Kasumi-1 (cell line): ENCODE data around the gene TCF7L1.
"Not testable (repeated sequence)": the region's sequence is repeated elsewhere in the genome, so short reads cannot be mapped to it uniquely, and the experiment has no call there.

Experiments
- DNase-seq, 2 experiments: peaks; one replicate each; lab custom pipeline; 2025; lab: John Stamatoyannopoulos, UW

Gene TCF7L1

DNA sequence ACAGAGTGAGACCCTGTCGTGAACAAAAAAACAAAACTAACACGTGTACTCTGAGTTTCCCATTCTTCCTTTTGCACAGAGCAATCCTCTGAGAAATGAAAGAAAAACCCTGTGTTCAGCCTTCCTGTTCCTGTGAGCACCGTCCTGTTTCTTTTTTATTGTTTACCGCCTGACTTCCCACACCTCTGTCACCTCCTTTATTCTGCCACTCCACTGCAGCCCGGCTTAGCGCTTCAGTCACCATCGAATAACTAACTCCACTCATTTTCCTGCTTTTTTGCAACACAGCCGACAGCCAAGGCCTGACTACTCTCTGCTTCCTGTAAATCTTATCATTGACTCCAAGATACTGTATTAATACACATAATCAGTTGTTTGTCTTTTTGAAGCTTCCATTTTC, 153.7 kb downstream of the TCF7L1 start:
- no peak for DNase-seq

DNA sequence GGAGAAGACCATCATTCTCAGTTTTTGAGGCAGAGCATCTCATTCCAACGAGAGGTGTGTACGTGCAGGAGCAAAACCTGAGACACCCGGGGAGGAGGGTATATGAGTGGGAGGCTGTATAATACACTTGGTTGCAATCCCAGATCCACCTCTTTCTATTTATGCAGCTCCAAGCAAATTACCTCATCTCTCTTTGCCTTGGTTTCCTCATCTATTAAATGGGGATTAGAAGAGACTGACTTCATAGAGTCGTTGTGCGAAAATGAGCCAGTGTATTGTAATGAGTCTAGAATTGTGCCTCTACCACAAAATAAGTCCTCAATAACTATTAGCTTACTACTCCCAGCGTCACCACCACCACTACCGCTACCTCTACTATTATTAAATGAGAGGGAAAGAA, 154.5 kb downstream of the TCF7L1 start:
- DNase-seq: no peak

DNA sequence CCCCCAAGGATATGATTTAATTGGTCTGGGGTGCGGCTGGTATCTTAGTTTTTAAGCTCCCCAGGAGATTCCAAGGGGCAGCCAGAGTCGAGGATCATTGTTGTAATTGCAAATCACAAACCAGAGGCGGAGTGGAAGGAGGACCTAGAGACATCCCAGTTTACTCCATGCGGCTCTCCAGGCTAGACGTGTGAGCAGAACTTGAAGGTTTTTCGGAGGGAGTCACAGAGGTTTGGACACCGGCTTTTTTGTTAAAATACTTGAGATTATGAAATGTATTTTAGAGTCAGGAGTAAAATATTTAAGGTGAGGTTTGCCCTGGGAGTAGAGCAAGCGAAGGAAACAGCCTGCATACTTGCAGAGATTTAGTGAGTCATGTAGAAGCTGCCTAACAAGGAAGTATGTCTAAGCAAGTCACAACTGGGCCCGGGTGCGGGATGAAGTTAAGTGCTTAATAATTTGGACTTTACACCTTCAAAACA, 155.1 kb downstream of the TCF7L1 start:
- no peak for DNase-seq

DNA sequence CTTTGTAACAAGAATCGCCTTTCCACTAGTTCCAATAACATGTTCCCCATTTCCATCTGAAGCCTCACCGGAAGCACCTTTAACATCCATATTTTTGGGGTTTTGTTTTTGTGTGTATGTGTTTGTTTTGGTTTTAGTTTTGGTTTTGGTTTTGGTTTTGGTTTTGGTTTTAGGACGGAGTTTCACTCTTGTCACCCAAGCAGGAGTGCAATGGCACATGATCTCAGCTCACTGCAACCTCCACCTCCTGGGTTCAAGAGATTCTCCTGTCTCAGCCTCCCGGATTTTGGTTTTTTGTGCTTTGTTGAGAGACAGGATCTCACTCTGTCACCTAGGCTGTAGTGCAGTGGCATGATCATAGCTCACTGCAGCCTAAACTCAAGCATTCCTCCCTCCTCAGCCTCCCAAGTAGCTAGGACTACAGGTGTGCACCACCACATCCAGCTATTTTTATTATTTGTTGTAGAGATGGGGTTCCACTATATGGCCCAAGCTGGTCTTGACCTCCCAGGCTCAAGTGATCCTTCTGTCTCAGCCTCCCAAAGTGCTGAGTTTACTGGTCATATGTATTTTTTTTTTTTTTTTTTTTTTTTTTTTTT, 158.3 kb downstream of the TCF7L1 start:
- DNase-seq: peak in 1 of 2 experiments; percentile 7

DNA sequence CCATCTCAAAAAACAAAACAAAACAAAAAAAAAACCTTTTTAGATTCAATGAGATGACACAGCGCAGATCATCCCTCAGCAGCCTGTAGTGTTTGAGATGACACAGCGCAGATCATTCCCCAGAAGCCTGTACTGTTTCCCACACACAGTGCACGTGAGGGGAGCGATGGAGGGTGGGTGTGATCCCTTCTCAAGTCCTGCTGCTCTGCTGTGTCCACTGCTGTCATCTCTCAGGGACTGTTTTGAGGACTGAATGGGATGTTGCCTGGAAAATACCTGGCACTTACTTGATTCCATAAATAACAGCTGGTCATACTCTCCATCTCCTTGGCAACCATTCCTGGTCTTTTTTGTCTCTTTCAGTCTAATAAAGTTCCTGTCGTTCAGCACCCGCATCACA, 168.9 kb downstream of the TCF7L1 start:
- no peak for DNase-seq

DNA sequence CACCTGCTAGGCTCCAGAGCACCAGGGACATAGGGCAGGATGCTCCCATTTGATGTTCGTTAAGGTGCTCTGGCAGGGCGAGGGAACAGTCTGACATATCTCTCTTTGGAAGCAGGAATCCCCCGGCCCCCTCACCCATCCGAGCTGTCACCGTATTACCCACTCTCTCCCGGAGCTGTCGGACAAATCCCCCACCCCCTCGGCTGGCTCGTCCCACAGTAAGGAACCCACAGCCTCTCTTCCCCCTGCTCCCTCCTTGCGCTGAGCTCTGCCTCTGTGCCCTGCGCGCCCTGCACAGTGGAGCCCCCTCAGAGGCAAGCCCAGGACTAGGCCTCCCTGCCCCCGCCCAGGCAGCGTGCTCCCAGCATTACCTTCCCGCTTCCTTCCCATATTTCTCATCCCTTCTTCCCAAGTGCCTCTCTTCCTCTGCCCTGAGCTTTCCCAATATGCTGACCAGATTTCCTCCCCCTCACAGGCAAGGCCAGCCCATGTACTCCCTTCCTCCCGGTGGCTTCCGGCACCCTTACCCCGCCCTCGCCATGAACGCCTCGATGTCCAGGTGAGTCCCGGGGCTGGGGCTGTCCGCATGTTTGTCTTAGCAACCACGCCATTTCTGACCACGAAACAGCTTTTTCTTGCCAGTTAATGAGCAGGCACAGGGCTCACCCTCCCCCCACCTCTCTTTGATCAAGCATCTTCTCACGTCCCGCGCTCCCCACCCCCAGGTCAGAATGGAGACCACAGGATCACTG, 170.8 kb downstream of the TCF7L1 start:
- no peak for DNase-seq

DNA sequence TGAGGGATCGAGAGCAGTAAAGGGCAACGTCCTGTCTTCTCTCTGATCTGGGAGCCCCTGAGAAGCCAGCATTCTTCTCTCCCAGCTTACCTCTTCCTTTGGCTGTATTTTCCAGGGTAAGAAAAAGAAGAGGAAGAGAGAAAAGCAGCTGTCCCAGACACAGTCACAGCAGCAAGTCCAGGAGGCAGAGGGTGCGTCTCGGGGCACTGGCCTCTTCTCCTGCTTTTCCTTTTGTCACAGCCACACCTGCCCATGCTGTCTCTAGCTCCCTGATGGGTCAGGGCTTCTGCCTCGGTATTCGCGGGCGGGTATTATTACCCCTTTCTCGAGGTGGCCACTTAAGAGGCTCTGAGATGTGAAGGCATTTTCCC, 174.3 kb downstream of the TCF7L1 start:
- DNase-seq: no peak

DNA sequence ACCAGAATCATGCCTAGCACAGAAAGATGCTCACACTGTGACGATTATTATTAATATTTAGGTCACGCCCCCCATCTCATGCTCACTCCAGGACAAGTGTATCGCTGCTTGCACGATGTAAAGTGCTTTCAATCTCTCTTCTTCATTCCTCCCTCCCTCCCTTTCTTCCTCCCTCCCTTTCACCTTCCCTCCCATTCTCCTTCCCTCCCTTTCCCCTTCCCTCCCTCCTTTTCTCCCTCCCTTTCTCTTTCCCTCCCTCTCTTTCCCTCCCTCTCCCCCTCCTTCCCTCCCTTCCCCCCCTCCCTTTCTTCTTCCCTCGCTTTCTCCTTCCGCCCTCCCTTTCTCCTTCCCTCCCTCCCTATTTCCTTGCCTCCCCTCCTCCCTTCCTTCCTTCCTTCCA, 175.0 kb downstream of the TCF7L1 start:
- no peak for DNase-seq

DNA sequence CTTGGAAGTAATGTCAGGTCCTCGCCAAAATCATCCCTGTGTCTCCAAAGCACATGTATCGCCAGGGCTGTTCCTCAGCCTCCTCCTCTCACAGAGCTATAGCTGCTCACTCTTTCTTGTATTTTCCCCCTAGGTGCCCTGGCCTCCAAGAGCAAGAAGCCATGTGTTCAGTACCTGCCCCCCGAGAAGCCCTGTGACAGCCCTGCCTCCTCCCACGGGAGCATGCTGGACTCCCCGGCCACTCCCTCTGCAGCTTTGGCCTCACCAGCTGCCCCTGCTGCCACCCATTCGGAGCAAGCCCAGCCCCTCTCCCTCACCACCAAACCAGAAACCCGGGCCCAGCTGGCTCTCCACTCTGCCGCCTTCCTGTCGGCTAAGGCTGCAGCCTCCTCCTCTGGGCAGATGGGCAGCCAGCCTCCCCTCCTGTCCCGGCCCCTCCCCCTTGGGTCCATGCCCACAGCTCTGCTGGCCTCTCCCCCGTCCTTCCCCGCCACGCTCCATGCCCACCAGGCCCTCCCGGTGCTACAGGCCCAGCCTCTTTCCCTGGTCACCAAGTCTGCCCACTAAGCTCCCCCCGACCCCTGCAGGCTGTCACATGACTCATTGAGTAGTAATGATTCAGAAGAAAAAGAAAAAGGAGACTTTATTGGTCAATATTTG, 175.8 kb downstream of the TCF7L1 start:
- no peak for DNase-seq

DNA sequence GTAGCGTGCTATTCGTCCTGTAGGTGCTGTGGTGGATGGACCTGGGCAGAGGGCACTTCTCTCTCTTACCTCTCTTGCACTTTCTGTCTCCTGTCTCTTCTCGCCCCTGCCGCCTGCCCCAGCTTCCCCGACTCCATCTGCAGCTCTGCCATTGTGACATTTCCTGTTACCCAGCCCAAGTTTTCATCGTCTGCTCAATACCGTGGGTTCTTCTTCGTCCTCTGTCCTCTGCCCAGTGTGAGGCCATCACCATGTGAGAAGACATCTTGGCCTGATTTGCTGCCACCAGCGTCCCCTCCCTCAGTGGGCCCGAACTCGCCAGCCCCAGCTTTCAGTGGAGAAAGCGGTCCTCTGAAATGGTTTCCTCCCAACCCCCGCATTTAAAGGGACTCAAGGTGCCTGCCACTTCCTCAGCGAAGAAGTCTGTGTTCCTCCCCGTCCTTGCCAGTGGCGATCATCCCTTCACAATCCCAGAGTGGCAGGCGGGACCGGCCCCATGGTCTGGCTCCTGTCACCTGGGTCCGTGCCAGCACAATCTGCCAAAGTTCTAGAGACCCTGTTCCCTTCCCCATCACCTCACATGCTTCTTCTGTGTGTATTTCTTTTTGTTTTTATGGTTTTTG, 176.6 kb downstream of the TCF7L1 start:
- peak; percentile 36 to 61 for DNase-seq

DNA sequence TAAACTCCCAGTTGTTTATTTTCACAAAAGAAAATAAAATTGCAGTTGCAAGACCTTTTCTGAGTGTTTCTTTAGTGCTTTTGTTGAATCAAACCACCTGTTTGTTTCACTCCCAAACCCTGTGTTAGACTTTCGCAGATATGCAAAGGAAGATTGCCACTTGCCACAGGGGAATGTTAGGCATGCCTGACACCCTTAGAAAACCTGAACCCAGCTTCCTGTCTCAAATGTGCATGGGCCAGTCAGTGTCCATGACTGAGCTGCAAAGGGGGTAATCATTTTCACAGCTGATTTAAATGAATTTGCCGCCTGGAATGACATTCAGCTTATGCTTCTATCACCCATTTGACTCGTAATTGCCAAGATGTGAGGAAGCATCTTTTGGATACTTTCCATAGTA, 177.1 kb downstream of the TCF7L1 start:
- no peak for DNase-seq

DNA sequence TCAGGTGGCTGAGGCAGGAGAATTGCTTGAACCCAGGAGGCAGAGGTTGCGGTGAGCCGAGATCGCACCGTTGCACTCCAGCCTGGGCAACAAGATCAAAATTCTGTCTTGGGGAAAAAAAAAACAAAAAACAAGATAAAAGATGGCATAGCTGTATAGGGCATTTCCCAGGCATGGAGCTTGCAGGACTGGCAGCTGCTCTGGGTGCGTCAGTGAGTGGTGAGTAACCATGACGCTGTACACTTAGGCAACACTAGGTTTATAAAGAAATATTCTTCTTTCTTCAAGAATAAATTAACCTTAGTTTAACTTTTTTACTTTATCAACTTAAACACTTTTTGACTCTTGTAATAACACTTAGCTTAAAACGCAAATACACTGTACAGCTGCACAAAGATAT, 179.2 kb downstream of the TCF7L1 start:
- DNase-seq: no peak

DNA sequence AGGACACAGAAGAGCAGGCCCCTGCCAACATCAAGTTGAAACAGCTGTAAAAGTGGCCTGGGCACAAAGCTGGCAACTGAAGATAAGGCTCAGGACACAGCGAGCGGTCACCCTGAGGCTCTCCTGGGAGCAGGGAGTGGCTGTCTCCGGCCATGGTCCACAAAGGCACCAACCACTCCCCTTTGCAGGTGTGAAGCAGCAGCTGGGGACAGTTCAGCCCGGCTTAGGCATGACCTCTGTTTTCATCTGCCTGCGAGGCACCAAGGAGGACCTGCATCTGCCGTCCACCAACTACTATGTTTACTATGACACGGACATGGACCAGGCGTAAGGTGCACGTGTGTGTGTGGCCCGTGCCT, 181.7 kb downstream of the TCF7L1 start:
- DNase-seq: no peak

DNA sequence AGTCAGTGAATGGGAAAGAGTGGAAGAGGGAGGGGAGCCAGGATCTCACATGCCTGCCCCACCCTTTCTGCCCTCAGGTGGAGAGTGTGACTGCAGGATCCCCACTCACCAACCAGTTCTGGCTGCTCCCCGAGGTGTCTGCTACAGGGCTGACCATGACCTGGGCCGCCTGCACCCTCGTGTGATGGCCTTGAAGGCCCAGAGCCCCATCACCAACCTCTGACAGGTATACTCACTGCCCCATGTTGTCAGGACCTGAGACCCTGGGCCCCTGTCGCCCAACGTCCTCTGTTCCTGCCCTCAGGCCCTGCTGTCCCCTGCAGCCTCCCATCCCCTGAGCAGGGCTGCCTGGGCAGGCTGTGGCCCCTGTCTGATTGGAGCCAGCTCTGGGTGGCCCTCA, 182.7 kb downstream of the TCF7L1 start:
- DNase-seq: not testable (repeated sequence)

DNA sequence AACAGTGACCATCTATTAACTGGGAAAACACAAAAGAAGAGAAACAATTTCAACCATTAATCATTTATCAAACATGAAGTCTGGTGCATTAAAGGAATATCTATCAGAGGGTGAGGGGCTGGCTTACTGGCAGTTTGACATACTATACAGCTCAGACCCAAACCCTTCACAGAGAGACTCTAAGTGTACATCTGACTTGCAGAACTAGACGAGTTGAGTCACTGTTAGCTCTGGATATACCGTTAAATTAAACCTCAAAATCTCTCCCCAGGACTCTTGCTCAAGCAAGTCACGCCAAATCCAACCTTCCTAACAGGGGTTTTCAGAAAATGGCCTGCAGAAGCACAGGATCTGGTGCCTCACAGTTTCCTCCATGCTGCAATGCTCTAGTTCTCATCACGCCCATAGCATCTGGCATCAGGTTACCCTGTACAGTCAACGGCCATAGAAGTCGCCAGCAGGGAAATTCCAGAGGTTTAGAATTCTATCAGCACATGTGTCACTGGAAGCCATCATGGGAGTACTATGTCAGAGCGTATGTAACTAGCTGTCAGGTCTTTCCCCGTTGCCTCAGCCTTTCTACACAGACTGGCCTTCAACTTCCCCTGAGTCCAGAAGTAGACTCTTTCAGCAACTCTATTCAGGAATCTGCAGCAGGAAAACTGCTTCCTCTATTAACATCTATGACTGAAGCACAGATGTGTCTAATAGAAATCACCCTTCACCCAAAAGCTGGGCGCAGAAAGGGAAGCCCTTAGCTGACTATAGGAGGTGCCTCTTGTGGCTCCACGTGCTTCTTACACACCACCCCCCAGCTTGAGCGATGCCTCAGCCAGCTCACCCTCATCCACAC, 185.3 kb downstream of the TCF7L1 start:
- DNase-seq: peak; percentile 69 to 71

DNA sequence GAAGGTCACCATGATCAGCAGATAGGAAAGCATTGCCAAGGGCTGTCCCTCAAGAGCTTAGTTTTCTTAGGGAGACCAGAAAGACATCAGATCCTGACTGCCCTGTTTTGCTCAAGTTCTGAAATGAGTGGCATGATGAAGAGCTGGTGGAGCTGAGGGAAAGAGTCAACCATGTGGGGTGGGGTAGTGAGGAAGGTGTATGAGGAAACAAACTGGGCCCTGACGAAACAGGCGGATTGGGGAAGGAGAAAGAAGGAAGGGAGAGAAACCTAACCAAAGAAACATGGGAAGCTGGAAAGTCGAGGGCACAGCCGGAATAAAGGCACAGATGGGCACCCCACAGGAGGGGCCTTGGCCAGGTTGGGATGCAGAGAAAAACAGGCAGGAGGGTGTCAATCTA, 186.6 kb downstream of the TCF7L1 start:
- DNase-seq: no peak

DNA sequence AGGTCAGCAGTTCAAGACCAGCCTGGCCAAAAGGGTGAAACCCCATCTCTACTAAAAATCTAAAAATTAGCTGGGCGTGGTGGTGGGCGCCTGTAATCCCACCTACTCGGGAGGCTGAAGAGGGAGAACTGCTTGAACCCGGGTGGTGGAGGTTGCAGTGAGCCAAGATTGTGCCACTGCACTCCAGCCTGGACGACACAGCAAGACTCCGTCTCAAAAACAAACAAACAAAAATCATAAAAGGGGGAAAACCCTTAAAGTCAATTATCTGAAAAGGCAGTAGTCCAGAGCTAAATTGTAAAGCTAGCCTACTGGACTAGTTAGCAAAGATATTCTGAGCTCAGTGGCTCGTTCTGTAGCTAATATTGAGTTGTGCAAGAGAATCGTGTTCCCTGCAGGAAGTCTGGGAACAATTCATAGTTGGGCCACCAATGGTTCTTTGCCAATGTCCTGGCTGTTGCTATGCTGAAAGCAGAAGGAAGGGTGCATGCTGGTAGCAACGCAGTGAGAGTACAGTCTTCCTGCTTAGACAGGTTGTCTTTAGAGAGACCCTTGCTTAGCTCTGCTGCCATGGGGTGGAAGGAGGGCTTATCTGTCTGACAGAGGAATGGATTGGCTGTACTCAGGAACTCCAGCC, 190.3 kb downstream of the TCF7L1 start:
- peak; percentile 14 to 19 for DNase-seq

DNA sequence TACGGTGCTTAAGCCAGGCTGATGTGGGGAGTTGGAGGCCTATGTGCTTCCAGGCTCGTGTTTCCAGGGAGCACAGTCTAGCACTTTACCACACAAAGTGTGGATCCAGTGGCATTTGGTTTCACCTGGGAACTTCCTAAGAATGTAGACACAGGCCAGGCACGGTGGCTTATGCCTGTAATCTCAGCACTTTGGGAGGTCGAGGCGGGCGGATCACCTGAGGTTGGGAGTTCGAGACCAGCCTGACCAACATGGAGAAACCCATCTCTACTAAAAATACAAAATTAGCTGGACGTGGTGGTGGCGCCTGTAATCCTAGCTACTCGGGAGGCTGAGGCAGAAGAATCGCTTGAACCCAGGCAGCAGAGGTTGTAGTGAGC, 190.8 kb downstream of the TCF7L1 start:
- DNase-seq: not testable (repeated sequence)

DNA sequence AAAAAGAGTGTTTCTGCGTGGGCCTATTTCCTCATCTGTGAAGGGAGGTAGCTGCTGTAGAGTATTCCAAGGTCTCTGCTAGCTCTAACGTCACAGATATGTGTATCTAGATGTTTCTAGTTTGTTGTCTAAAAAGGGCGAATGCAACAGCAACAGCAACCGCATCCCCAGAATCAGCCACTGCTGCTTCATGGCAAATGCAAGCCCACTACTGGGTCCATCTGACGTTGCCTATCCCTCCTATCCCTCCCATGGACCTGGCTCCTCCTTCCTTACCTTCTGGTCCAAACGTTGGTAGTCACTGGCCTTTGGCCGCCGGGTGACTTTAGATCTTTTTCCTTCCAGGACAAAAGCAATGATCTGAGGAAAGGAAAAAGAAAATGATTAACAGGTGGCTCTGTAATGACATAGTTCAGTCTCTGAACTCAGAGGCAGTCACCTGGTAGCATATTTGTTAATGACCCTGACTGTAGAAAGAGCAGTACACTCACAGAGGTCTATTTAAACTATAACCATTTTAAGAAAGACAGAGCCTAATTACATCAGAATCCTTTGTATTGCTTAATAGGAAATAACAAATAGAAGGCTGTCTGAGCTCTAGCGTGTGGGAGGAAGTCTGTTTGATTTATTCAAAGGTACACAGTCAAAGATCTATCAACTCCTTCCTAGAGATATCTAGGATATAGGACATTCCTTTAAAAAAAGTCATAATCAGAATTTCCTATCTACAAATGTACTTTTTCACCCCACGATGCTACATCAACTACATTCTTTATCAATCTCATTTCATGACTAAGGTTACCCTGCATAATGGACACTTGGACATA, 191.7 kb downstream of the TCF7L1 start:
- DNase-seq: peak; percentile 45 to 47

DNA sequence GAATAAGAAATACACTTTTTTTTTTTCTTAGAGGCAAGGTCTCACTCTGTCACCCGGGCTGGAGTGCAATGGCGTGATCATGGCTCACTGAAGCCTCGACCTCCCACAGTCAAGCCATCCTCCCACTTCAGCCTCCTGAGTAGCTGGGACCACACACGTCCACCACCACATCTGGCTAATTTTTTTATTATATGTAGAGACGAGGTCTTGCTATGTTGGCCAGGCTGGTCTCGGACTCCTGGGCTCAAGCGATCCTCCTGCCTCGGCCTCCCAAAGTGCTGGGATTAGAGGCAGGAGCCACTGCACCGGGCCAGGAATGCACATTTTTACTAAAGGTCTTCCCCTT, 192.2 kb downstream of the TCF7L1 start:
- DNase-seq: no peak
